HEK293 (cell line): ENCODE data around the gene TNIK.
A peak's percentile ranks its signal among the peaks of the same experiment; 100 is the strongest.

Experiments
- CTCF ChIA-PET: fragments of 350-600 bp; formaldehyde crosslinking; extraction: SDS; loops from one replicate; lab custom pipeline; 2021; ENCODE audit warnings: antibody characterized with exemption; lab: Yijun Ruan, JAX
- POLR2A ChIA-PET: fragments of 300-600 bp; formaldehyde crosslinking; extraction: SDS; loops from one replicate; lab custom pipeline; 2020; ENCODE audit warnings: antibody characterized with exemption, inconsistent platforms; lab: Yijun Ruan, JAX
- H3K27ac ChIP-seq: fragments of 200-500 bp; sonication (Bioruptor generic); 2 replicates; pipeline ENCODE4 v1.5.1; 2014; ENCODE audit warnings: low read depth, low read length, control low read depth, inconsistent platforms; ENCODE audit errors: extremely low read depth
- H3K36me3 ChIP-seq, 2 experiments: fragments of 200-500 bp in 1 of 2; sonication (Bioruptor generic) in 1 of 2; 1 replicate in 1 of 2; 2 replicates in 1 of 2; pipeline ENCODE4 v1.5.1; 2014 to 2017; ENCODE audit warnings: inconsistent platforms in 2 of 2, low read length in 2 of 2; ENCODE audit not compliant: control insufficient read depth in 2 of 2, insufficient read depth in 1 of 2
- H3K4me1 ChIP-seq: fragments of 200-500 bp; sonication (Bioruptor generic); 2 replicates; pipeline ENCODE4 v1.5.1; 2014; ENCODE audit warnings: mild to moderate bottlenecking, low read length, inconsistent platforms; ENCODE audit not compliant: control insufficient read depth, insufficient read depth
- H3K4me3 ChIP-seq: 2 replicates; pipeline ENCODE4 v1.5.1; 2011; ENCODE audit warnings: low read depth, mild to moderate bottlenecking, control low read depth, low read length, moderate library complexity
- H3K9me3 ChIP-seq: fragments of 200-500 bp; sonication (Bioruptor generic); 2 replicates; pipeline ENCODE4 v1.5.1; 2014; ENCODE audit warnings: low read depth, low read length, inconsistent platforms; ENCODE audit not compliant: control insufficient read depth, insufficient read depth
- KLF10 ChIP-seq: fragments of 450-650 bp; IDR thresholded peaks from 2 replicates; pipeline ENCODE4 v1.5.1; 2018; ENCODE audit warnings: missing biosample characterization, mild to moderate bottlenecking, missing genetic modification characterization
- ZFHX2 ChIP-seq: fragments of 450-650 bp; formaldehyde crosslinking; conservative IDR thresholded peaks from 2 replicates; pipeline ENCODE4 v1.5.1; 2016; ENCODE audit warnings: missing biosample characterization, missing genetic modification characterization
- ZIC2 ChIP-seq: fragments of 450-650 bp; formaldehyde crosslinking; IDR thresholded peaks from 2 replicates; pipeline ENCODE4 v1.5.1; 2016; ENCODE audit warnings: missing biosample characterization, missing genetic modification characterization
- ZNF184 ChIP-seq: fragments of 450-650 bp; IDR thresholded peaks from 2 replicates; pipeline ENCODE4 v1.5.1; 2018; ENCODE audit warnings: missing biosample characterization, mild to moderate bottlenecking, missing genetic modification characterization
- ZNF501 ChIP-seq: fragments of 450-650 bp; formaldehyde crosslinking; IDR thresholded peaks from 2 replicates; pipeline ENCODE4 v1.5.1; 2016; ENCODE audit warnings: missing biosample characterization, missing genetic modification characterization
- ZNF621 ChIP-seq: fragments of 450-650 bp; formaldehyde crosslinking; IDR thresholded peaks from 2 replicates; pipeline ENCODE4 v1.5.1; 2017; ENCODE audit warnings: missing biosample characterization, missing genetic modification characterization
- ZNF623 ChIP-seq: fragments of 450-650 bp; formaldehyde crosslinking; IDR thresholded peaks from 2 replicates; pipeline ENCODE4 v1.5.1; 2016; ENCODE audit warnings: missing biosample characterization, missing genetic modification characterization
- ZNF670 ChIP-seq: fragments of 450-650 bp; formaldehyde crosslinking; IDR thresholded peaks from 2 replicates; pipeline ENCODE4 v1.5.1; 2016; ENCODE audit warnings: missing biosample characterization, missing genetic modification characterization, low read depth
- ZNF792 ChIP-seq: fragments of 450-650 bp; formaldehyde crosslinking; IDR thresholded peaks from 2 replicates; pipeline ENCODE4 v1.5.1; 2016; ENCODE audit warnings: missing biosample characterization, missing genetic modification characterization
- TF ChIP-seq, protein P1 (sequence below): fragments of 450-650 bp; formaldehyde crosslinking; IDR thresholded peaks from 2 replicates; pipeline ENCODE4 v1.5.1; 2017; ENCODE audit warnings: missing biosample characterization, missing genetic modification characterization
- TF ChIP-seq, protein P2 (sequence below): fragments of 450-650 bp; formaldehyde crosslinking; IDR thresholded peaks from 2 replicates; pipeline ENCODE4 v1.5.1; 2017; ENCODE audit warnings: missing biosample characterization, missing genetic modification characterization
- TF ChIP-seq, protein P3 (sequence below): IDR thresholded peaks from 2 replicates; pipeline ENCODE4 v1.6.1; 2011; ENCODE audit warnings: mild to moderate bottlenecking, low read depth, low read length, borderline replicate concordance
- TF ChIP-seq, protein P4 (sequence below): fragments of 450-650 bp; IDR thresholded peaks from 2 replicates; pipeline ENCODE4 v1.5.1; 2018; ENCODE audit warnings: missing biosample characterization, mild to moderate bottlenecking, missing genetic modification characterization
- TF ChIP-seq, protein P5 (sequence below): fragments of 450-650 bp; formaldehyde crosslinking; IDR thresholded peaks from 2 replicates; pipeline ENCODE4 v1.5.1; 2016; ENCODE audit warnings: missing biosample characterization, missing genetic modification characterization

TNIK gene

DNA sequence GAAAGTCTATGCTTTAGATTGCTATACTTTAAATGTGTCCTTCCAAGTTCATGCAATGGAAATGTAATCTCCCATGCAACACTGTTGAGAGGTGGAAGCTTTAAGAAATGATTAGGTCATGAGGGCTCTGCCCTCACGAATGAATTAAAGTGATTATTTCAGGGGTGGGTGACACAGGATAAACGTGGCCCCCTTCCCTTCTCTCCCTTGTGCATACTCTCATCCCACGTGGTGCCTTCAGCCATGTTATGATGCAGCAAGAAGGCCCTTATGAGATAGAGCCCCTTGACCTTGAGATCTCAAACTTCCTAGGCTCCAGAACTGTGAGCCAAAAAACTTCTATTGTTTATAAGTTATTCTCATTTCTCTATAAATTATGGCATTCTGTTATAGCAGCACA, 183.3 kb downstream of the TNIK start:
- POLR2A ChIA-PET = no interaction called here
- Histone ChIP-seq H3K36me3 (no peaks in the 10 kb centered on the region), H3K9me3 (no peaks in the 10 kb centered on the region), H3K27ac (no peak overlapping the region), H3K4me1 (no peaks in the 10 kb centered on the region), H3K4me3 (no peak overlapping the region)
- TF ChIP-seq ZNF184 = no peak
- TF ChIP-seq, protein P1, sequence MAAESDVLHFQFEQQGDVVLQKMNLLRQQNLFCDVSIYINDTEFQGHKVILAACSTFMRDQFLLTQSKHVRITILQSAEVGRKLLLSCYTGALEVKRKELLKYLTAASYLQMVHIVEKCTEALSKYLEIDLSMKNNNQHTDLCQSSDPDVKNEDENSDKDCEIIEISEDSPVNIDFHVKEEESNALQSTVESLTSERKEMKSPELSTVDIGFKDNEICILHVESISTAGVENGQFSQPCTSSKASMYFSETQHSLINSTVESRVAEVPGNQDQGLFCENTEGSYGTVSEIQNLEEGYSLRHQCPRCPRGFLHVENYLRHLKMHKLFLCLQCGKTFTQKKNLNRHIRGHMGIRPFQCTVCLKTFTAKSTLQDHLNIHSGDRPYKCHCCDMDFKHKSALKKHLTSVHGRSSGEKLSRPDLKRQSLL (tag by site-specific recombination) = 0 out of 2 replicates have a peak, but pooled peaks have one; percentile 15
- TF ChIP-seq ZIC2 (tag by site-specific recombination) = no peak
- no peak for TF ChIP-seq ZNF621 (tag by site-specific recombination)
- TF ChIP-seq, protein P2, sequence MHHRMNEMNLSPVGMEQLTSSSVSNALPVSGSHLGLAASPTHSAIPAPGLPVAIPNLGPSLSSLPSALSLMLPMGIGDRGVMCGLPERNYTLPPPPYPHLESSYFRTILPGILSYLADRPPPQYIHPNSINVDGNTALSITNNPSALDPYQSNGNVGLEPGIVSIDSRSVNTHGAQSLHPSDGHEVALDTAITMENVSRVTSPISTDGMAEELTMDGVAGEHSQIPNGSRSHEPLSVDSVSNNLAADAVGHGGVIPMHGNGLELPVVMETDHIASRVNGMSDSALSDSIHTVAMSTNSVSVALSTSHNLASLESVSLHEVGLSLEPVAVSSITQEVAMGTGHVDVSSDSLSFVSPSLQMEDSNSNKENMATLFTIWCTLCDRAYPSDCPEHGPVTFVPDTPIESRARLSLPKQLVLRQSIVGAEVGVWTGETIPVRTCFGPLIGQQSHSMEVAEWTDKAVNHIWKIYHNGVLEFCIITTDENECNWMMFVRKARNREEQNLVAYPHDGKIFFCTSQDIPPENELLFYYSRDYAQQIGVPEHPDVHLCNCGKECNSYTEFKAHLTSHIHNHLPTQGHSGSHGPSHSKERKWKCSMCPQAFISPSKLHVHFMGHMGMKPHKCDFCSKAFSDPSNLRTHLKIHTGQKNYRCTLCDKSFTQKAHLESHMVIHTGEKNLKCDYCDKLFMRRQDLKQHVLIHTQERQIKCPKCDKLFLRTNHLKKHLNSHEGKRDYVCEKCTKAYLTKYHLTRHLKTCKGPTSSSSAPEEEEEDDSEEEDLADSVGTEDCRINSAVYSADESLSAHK (tag by site-specific recombination) = no peak
- TF ChIP-seq ZNF501 (tag by site-specific recombination) = no peak
- TF ChIP-seq ZNF670 (tag by site-specific recombination) = no peak
- TF ChIP-seq, protein P3, sequence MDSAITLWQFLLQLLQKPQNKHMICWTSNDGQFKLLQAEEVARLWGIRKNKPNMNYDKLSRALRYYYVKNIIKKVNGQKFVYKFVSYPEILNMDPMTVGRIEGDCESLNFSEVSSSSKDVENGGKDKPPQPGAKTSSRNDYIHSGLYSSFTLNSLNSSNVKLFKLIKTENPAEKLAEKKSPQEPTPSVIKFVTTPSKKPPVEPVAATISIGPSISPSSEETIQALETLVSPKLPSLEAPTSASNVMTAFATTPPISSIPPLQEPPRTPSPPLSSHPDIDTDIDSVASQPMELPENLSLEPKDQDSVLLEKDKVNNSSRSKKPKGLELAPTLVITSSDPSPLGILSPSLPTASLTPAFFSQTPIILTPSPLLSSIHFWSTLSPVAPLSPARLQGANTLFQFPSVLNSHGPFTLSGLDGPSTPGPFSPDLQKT = no peak
- CTCF ChIA-PET = no interaction called here

DNA sequence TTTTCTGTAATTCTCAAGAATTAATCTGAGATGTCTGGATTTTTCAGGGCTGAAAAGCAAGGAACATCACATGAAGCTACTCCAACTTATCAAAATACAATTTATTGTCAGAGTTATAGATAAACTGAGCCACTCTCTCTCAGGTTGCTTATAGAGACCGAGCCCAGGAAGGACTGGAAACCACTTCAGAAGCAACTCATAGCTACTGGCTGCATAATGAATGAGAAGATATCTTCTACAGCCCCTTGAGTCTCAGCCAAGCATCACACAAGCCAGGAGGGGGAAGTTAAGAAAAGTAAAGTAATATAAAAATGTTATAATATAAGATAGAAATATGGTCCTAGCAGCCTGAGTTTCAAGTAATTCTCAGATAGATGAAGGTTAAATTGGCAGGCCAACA, 186.0 kb downstream of the TNIK start:
- TF ChIP-seq KLF10 (tag by site-specific recombination) (no peak), ZNF501 (tag by site-specific recombination) (no peak), ZNF792 (no peak)
- TF ChIP-seq, protein P4, sequence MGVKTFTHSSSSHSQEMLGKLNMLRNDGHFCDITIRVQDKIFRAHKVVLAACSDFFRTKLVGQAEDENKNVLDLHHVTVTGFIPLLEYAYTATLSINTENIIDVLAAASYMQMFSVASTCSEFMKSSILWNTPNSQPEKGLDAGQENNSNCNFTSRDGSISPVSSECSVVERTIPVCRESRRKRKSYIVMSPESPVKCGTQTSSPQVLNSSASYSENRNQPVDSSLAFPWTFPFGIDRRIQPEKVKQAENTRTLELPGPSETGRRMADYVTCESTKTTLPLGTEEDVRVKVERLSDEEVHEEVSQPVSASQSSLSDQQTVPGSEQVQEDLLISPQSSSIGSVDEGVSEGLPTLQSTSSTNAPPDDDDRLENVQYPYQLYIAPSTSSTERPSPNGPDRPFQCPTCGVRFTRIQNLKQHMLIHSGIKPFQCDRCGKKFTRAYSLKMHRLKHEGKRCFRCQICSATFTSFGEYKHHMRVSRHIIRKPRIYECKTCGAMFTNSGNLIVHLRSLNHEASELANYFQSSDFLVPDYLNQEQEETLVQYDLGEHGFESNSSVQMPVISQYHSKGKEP (tag by site-specific recombination) = no peak
- no peaks in the 10 kb centered on the region for H3K4me1 ChIP-seq
- ChIA-PET POLR2A (no interaction called here), CTCF (no interaction called here)
- no peak overlapping the region for H3K27ac ChIP-seq
- no peak overlapping the region for H3K4me3 ChIP-seq
- H3K36me3 ChIP-seq = no peaks in the 10 kb centered on the region
- no peaks in the 10 kb centered on the region for H3K9me3 ChIP-seq

DNA sequence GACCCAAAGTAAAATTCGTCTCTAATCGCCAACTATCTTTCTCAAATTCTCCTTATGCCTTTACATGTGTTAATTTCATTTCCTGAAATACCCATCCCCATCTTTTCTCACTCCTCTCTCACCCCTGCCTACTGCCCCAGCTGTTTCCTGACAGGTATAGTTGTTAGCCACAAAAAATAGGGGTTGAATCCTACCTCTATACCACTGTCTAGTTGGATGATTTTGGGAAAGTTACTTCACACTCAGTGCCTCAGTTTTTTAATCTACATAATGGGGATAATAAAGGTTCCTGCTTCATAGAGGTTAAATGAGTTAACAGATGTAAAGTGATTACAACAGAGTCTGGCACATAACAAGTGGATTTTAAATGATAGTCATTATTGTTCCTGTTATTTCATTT, 189.7 kb downstream of the TNIK start:
- no peak overlapping the region for H3K4me3 ChIP-seq
- TF ChIP-seq, protein P5, sequence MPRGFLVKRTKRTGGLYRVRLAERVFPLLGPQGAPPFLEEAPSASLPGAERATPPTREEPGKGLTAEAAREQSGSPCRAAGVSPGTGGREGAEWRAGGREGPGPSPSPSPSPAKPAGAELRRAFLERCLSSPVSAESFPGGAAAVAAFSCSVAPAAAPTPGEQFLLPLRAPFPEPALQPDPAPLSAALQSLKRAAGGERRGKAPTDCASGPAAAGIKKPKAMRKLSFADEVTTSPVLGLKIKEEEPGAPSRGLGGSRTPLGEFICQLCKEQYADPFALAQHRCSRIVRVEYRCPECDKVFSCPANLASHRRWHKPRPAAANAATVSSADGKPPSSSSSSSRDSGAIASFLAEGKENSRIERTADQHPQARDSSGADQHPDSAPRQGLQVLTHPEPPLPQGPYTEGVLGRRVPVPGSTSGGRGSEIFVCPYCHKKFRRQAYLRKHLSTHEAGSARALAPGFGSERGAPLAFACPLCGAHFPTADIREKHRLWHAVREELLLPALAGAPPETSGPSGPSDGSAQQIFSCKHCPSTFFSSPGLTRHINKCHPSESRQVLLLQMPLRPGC = no peak
- TF ChIP-seq ZNF623 (tag by site-specific recombination) = no peak
- TF ChIP-seq ZFHX2 (tag by site-specific recombination) = no peak
- TF ChIP-seq, all 188 proteins: peak for 0
- Histone ChIP-seq H3K36me3 (no peaks in the 10 kb centered on the region), H3K27ac (no peak overlapping the region), H3K9me3 (no peaks in the 10 kb centered on the region), H3K4me1 (0 out of 2 replicates have a peak, but pooled peaks cover 2% of the 10 kb centered on the region)
- CTCF ChIA-PET = no interaction called here
- POLR2A ChIA-PET = no interaction called here
